Measurements from ENCODE around the gene GLUL.
"Not testable (repeated sequence)": the region's sequence is repeated elsewhere in the genome, so short reads cannot be mapped to it uniquely, and the experiment has no call there.

The GLUL gene

GRCh38 chr1:182368358-182368757, 23.2 kb downstream of the GLUL start:
- DNase-seq (ENCODE audit: low read depth): no peak

- DNase-seq (ENCODE audit: low read depth): no peak
These were observed 23.7 kb downstream of the GLUL start for GRCh38 chr1:182367926-182368325.

DNA sequence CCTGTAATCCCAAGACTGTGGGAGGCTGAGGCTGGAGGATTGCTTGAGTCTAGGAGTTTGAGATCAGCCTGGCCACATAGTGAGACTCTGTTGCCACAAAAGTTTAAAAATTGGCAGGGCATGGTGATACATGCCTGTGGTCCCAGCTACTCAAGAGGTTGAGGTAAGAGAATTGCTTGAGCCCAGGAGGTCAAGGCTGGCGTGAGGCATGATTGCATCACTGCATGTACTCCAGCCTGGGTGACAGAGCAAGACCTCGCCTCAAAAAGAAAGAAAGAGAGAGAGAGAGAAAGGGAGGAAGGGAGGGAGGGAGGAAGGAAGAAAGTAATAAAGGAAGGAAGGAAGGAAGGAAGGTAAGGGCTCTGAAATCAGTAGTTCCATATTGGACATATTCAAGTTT, 25.0 kb downstream of the GLUL start:
- no peak for DNase-seq (ENCODE audit: low read depth)

GRCh38 chr1:182359645-182360044, 31.9 kb downstream of the GLUL start:
- DNase-seq (ENCODE audit: low read depth): no peak

DNA sequence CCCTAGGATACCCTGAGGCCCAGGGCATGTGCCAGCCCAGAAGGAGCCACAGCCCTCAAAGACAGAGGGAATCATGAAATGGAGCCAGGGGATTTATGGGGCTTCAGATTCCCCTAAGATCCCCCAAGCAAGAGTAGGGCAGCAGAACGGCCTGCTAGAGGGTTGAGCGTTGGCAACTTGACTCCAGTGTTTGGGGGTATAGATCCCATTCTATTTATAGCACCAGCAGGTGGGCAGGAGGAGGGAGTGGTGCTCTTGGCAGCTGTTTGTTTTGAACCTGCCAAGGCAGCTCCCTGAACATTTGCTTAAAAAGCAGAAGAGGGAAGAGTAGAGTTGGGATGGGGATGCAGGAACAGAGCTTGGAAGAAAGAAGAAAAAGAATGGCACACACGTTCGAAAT, 33.7 kb downstream of the GLUL start:
- no peak for DNase-seq (ENCODE audit: low read depth)

DNA sequence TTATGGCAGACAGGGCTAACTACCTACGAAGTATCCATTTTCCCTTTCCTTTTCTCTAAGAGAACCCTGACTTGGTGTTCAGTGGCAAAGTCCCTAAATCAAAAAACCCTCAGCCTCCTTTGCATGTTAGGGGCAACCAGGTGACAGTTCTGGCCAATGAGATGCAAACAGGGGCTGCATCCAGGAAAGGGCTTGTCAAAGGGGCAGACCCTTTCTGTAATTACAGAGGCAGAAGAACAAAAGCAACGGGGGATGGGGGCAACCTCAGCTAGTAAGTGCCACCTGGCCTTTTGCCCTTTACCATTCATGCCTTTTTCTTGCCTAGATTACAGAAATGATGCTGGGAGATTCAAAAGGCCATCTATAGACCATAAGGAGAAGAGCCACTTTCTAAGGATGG, 34.4 kb downstream of the GLUL start:
- DNase-seq (ENCODE audit: low read depth): no peak

DNA sequence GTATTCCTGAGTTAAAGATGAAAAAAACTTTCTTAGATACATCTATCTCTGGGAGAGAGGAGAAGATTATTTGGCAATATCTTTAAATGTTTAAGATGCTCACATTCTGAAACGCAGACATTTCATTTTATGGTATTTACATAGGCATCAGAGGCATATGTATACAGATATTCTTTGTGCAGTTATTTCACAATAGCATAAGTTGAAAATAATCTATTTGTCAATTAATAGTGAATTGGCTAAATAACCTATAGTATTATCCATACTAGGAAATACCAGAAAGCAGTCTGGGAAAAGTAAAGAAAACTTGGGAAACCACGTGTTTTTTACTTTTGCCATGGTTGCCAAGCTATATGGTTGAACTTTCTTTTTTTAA, 35.9 kb downstream of the GLUL start:
- no peak for DNase-seq (ENCODE audit: low read depth)

DNA sequence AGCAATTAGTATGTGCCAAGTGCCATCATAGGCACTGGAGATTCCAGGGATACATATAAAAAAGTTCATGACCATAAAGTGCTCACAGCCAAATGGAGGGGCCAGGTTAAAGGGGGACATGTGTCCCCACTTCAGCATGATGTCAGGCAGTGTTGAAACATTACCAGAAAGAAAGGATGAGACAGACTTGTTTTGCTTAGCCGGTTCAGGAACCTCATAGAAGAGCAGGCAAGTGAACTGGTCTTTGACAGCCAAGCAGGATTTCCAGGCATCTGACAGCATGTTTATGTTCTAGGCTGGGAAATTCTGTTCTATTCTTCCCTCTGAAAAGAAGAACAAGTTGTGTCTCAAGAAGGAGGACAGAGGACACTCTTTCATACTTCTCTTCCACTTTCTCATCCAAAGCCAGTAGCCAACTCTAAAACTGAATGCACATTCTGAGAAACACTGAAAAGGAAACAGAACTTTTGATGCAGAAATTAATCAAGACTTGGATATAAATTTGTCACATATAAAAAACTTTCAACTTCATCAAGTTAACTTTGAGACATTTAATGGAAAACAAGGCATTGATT, 39.7 kb downstream of the GLUL start:
- no peak for DNase-seq (ENCODE audit: low read depth)

DNA sequence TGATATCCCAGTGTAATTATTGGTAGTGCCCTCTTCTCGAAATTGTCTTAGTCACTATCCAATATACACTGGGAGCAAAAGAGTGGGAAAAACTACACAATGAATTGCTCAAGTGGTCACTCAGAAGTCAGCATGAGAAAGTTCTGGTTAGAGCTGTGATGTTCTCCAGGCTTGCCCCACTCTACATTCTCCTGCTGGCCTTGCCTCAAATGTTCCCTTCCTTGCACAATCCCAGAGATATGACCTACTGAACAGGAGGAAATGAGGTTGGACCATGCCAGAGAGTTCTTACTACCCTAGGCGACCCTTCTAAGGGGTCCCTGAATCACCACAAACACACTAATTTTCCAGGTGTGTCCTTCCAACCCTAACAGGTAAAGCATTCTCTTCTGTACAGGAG, 40.8 kb downstream of the GLUL start:
- no peak for DNase-seq (ENCODE audit: low read depth)

DNA sequence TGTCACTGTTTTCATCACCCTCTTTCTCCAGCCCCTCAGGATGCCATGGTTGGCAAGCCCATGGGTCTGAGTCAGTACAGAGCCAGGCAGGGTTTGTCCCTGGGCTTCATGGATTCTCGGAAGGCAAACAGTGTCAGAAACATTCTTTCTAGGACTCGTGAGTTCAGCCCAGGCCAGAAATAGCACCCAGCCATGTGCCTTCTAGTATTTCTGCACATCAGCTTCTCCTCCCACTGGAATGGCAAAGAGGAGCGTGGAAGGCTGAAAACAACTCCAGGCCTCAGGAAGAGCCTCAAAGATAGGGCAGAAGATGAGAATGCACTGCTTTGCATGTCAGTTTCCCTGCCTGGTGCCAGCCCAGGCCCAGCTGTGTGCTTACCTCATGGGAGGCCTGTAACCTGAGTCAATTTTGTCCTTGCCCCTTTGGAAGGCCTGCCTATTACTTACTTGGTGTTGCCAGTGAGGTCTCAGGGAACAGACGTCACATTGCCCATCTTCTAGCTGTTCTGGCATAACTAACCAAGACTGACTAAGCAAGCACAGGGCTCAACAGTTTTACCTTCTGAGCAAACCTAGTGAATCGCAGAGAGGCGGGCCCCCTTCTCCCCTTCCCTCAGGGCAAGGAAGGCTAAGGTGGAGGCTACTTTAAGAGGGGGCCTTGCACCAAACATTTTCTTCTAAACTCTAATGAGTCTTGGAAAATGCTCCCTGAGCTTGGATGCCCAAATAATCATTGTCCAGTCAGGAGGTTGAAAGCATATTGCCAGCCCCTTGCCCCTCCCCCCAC, 42.4 kb downstream of the GLUL start:
- no peak for DNase-seq (ENCODE audit: low read depth)

- DNase-seq (ENCODE audit: low read depth): no peak
These were observed 44.6 kb downstream of the GLUL start for GRCh38 chr1:182347019-182347418.

- DNase-seq (ENCODE audit: low read depth): no peak
These were observed 51.1 kb downstream of the GLUL start for GRCh38 chr1:182340233-182341058.

GRCh38 chr1:182339684-182340083, 51.9 kb downstream of the GLUL start:
- no peak for DNase-seq (ENCODE audit: low read depth)

- DNase-seq (ENCODE audit: low read depth): no peak
These were observed 52.7 kb downstream of the GLUL start for GRCh38 chr1:182338806-182339370.

- DNase-seq (ENCODE audit: low read depth): no peak
These were observed 53.6 kb downstream of the GLUL start for GRCh38 chr1:182337736-182338571.

DNA sequence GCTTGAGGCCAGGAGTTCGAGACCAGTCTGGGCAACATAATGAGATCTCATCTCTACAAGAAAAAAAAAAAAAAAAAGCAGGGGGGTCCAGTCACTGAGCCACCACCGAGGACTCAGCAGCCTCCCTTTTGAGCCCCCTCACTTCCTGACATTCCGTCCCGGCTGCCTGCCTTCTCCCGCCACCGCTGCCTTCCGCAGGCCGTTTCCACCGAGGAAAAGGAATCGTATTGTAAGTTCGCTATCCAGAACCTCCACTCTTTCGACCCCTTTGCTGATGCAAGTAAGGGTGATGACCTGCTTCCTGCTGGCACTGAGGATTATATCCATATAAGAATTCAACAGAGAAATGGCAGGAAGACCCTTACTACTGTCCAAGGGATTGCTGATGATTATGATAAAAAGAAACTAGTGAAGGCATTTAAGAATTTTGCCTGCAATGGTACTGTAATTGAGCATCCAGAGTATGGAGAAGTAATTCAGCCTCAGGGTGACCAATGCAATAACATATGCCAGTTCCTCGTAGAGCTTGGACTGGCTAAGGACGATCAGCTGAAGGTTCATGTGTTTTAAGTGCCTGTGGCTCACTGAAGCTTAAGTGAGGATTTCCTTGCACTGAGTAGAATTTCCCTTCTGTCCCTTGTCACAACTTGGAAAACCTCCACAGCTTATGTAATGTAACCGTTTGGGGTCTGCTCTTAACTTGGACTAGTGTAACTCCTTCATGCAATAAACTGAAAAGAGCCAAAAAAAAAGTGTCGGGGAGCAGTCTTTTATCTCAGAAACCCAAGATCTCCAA, 55.6 kb downstream of the GLUL start:
- DNase-seq (ENCODE audit: low read depth): no peak

DNA sequence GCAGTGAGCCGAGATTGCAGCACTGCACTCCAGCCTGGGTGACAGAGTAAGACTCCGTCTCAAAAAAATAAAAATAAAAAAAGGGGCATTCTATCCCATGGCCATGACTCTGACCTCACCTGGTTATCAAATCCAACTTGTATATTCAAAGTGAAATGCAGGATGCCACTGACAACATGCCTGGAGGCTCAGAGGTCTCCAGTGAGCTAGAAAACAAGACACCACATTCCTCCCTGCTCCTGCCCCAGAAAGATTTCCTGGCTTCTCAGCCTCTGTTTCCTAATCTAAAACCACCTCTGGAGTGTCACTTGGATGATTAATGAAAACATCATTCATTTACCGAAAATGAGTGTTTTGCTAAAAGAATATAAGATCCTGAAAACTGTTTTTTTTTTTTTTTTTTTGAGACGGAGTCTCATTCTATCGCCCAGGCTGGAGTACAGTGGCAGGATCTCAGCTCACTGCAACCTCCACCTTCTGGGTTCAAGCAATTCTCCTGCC, 58.5 kb downstream of the GLUL start:
- DNase-seq (ENCODE audit: low read depth): not testable (repeated sequence)

DNA sequence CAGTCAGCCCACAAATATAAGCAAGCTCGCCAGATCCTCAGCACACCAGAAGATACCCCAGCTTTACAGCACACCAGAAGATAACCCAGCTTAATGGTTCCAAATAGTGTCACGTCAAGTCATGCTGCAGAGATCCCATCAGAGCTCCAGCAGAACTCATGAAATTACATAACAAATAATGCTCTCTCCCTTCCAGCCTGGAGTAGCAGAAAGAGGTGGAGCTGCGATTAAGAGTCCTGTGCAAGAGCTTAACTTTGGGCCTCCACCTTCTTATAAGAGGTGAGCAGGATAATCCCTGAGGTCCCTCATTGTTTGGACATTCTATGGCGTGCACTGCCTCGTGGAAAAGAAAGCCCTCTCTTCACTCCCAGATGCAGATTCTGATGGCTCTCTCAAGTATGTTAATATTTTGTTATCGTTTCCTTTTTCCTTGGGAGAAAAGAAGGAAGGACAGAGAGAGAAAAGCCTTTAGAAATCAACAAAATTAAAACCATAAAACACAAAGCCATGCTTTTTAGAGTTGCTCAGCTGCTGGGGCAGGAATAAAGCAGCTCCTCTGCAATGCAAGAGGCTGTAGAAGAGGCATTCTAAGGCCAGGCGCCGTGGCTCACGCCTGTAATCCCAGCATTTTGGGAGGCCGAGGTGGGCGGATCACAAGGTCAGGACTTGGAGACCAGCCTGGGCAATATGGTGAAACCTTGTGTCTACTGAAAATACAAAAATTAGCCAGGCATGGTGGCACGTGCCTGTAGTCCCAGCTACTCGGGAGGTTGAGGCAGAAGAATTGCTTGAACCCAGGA, 59.1 kb downstream of the GLUL start:
- DNase-seq (ENCODE audit: low read depth): no peak
